ENCODE measurements around the gene FAM133A. TPM values are rescaled to one million over a fixed set of nuclear protein-coding genes. Genes with fewer than 3 reads are reported as not detected.

The FAM133A gene
- under 1 TPM in 2 of 3 donors, not detected in 1; 0.10 TPM for polyA plus RNA-seq (ENCODE audit: insufficient read length in 3 of 3)
- long read RNA-seq, donor 1 = 0 reads
- long read RNA-seq, donor 2 = 0 reads
- long read RNA-seq, donor 3 = 0 reads
- long read RNA-seq, donor 4 = 0 reads
- long read RNA-seq, donor 5 = 0 reads
- long read RNA-seq, donor 6 = 0 reads
- long read RNA-seq, donor 7 = 0 reads
- long read RNA-seq, donor 8 = 0 reads
- long read RNA-seq, donor 9 = 0 reads
- long read RNA-seq, donor 10 = 0 reads
- long read RNA-seq, donor 11 = 0 reads
- long read RNA-seq, donor 12 = 0 reads
- long read RNA-seq, donor 13 = 0 reads
- long read RNA-seq, donor 14 = 0 reads
- long read RNA-seq, donor 15 = 0 reads
- long read RNA-seq, donor 16 = 0 reads

DNA sequence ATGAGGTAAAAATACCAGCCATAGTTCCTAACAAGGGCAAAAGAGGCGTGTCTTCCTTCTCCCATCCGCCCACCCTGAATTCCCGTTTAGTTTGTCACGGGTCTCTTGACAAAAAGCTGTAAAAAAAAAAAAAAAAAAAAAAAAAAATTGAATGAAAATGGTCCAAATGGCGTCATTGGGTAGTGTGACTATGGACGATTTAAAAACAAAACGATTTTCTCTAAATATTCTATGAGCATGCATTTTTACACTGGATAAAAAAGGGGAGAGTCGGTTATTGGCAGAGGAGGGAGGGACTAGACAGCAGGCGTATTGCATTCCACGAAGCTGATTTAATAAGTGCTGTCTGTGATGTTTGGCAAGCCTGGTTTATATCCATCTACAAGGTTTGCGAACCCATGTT is at the start of gene FAM133A:
FAM133A (plus strand) TSS at position 338 of the 403 bp plus-strand sequence. CDS start 35,214 bp downstream, outside the sequence.
- no peak for DNase-seq

DNA sequence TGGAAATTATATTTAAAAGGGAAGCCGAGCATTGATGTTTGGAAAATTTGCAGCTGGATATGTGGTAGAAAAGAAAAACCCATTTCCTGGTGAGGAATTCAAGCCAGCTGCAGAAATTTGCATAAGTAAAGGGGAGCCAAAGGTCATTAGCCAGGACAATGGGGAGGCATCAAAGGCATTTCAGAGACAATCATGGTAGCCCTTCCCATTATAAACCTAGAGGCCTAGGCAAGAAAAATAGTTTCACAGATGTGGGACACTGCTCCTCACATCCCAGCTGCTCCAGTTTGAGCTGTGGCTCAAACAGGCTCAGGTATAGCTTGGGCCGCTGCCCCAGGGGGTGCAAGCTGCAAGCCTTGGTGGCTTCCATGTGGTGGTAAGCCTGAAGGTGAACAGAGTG is 36.4 kb upstream of the FAM133A start:
- DNase-seq = no peak

DNA sequence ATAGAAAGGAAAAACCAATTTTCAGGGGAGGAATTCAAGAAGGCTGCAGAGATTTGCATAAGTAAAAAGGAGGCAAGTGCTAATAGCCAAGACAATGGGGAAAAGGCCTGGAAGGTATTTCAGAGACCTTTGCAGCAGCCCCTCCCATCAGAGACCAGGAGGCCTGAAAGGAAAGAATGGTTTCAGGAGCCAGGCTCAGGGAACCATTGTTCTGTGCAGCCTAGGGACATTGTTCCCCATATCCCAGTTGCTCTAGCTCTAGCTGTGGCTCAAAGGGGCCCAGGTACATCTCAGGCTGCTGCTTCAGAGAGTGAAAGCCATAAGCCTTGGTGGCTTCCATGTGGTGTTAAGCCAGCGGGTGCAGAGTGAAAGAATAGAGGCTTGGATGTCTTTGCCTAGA is 24.6 kb upstream of the FAM133A start:
- no peak for DNase-seq

DNA sequence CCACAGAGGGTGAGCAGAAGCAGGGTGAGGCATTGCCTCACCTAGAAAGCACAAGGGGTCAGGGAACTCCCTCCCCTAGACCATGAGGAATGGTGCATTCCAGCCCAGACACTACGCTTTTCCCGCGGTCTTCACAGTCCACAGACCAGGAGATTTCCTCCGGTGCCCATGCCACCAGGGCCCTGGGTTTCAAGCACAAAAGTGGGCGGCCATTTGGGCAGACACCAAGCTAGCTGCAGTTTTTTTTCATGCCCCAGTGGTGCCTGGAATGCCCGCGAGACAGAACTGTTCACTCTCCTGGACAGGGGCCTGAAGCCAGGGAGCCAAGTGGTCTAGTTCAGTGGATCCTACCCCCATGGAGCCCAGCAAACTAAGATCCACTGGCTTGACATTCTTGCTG is 13.4 kb upstream of the FAM133A start:
- DNase-seq = no peak

DNA sequence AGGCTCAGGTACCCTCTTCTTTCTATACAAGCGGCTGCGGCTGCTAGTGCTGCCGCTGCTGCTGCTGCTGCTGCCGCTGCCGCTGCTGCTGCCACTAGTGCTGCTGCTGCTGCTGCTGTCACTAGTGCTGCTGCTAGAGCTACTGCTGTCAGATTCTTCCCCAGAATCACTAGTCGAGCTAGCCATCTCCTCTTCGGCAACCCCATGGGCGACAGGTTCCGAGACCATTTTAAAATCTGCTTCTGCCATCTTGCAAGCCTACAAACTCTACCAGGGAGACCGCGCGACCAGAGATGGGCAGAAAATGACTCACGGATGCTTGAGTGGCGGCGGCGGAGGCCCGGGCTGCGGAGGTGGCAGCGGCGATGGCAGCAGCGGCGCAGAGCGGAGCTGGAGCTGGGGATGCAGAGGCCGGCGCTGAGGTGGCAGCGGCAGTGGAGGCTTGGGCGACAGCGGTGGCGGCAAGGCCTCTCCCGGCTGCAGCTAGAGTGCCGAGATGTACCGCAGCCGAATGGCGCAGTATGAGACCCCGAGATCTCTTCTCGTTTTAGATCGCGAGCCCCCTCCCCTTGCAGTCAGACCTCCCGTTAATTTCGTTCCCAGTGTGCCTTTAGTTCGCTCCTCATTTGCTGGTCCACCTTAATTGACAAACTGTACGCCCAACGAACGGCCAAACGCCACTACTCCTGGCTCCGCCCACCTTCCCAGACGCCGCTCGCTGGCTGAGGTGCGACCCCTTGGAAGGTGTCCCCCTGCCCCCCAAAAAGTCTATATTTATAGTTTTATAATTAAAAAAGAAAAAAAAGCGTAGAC is 744 bp upstream of the FAM133A start, which contains the start of gene NAP1L3:
NAP1L3 (minus strand) TSS at position 523 of the 813 bp plus-strand sequence; CDS start at position 249, 274 bp downstream.
- DNase-seq = peak; percentile 82

DNA sequence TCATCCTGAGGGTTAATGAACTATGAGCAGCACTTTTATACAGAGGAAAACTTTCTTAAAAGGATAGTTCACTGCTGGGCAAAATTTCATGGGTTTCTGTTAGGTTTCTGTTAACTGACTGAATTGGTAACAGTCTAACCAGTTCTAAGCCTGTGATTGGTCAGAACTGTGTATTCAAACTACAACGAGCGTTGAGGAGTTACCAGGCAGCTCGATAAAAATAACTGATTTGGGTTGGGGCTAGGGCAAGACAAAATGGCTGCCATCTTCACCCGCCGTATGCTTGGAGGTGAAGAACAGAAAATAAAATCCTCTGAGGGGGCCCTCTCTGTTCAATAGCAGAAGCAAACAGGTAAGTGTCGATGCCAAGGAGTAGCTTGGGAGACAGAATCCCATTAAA is 22.0 kb downstream of the FAM133A start:
- no peak for DNase-seq

DNA sequence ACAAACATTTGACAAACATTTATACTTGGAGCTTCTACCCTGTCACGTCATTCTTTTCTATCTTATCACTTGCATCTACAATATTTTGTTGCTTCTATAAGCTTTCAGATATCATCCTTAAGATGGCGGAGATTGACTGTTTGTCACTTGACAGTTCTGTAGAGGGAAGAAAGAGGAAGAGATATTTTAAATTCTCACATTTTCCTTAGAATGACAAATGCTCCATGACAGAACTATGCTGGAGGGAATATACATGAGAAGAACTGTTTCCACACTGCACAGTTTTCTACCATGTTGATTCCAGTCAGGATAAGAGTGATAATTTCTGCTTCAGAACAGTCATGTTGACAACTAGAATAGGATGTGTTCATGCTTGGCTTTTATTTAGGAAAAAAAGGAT is 29.7 kb downstream of the FAM133A start:
- no peak for DNase-seq

DNA sequence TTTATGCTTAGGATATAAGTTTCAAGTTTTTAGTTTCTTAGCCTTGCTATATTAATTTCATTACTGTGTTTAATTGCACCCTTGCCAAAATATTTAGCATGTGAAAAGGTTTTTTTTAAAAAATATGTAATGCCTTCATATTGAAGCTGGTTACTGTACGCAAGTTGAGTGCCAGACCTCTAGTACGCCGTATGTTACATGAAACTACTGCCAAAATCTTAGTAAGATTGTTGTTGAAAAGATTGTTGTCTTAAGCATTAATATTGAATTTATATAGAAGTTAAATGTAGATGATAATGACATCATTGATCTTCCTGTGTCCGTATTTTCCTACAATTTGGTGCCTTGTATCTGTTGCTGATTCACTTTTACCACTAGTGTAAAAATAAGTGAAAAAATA is 37.1 kb downstream of the FAM133A start:
- no peak for DNase-seq

DNA sequence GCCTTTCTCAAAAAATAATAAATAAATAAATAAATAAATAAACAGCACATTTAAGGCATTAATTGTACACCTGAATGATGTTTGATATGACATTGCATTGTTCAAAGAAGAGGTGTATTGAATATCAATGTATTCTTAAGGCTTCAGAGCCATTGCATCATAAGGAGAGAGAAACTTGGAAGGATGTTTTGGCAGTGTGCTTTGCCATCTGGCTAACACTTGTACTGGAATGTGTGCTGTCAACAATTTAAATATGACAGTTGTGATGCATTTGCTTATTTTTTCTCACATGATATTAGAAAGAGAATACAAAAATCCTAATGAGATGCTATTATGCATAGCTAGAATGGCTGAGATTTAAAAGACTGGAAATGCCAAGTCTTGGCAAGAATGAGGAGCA is 67.8 kb downstream of the FAM133A start:
- no peak for DNase-seq

DNA sequence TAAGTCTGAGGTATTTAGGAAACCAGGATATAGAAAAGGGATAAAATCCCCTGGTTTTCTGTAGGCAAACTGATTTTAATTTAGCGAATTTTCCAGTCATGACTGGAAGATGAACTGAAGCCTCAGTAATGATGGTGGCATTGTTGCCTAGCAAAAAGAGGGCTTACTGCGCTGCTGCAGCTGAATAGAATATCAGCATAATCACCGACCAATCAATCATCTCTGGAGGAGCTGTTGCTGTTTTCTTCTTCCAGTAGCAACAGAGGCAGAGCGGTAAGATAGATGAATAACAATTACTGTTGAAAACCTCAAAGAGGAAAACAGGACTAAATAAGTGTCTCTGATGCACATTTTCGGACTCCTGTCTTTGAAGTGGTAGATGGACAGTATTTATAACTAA is 86.2 kb downstream of the FAM133A start:
- no peak for DNase-seq

Other genes starting within 250 kb of the FAM133A start
- 10 to 100 TPM; 10.7 to 14.7 (median 11.5) TPM for gene NAP1L3, start 628 bp upstream of the FAM133A start, polyA plus RNA-seq (ENCODE audit: insufficient read length in 3 of 3)